ENCODE data around the gene NFYA.

Gene NFYA

GRCh38 chr6:41045664-41046063 lies 27.1 kb upstream of the NFYA start:
- no peak for DNase-seq
- intact Hi-C loops (cut with DNase I): no loop called here

GRCh38 chr6:41046084-41046483 lies 26.7 kb upstream of the NFYA start:
- intact Hi-C loops (cut with DNase I): no loop called here
- no peak for DNase-seq

- intact Hi-C loops (cut with DNase I): no loop called here
- DNase-seq: no peak
These were observed 25.5 kb upstream of the NFYA start for GRCh38 chr6:41047306-41047705.

GRCh38 chr6:41047745-41048732 lies 24.7 kb upstream of the NFYA start:
- intact Hi-C loops (cut with DNase I): no loop called here

GRCh38 chr6:41049521-41049920 lies 23.3 kb upstream of the NFYA start:
- intact Hi-C loops (cut with DNase I): no loop called here

More at GRCh38 chr6:41047745-41048732, 24.7 kb upstream of the NFYA start:
- DNase-seq: no peak

GRCh38 chr6:41049955-41050354 lies 22.8 kb upstream of the NFYA start:
- intact Hi-C loops (cut with DNase I): no loop called here
- no peak for DNase-seq

More at GRCh38 chr6:41049521-41049920, 23.3 kb upstream of the NFYA start:
- DNase-seq: no peak

- intact Hi-C loops (cut with DNase I): no loop called here
- no peak for DNase-seq
These were observed 22.2 kb upstream of the NFYA start for GRCh38 chr6:41050536-41050935.

GRCh38 chr6:41051873-41052272 lies 20.9 kb upstream of the NFYA start:
- no peak for DNase-seq
- intact Hi-C loops (cut with DNase I): no loop called here

GRCh38 chr6:41053041-41053440 lies 19.7 kb upstream of the NFYA start, which contains the start of gene APOBEC2:
TSS of gene APOBEC2 (plus strand) at chr6:41053202. CDS start at chr6:41053348, 146 bp downstream.
- intact Hi-C loops (cut with DNase I): no loop called here
- DNase-seq: no peak

GRCh38 chr6:41054511-41054910 lies 18.3 kb upstream of the NFYA start:
- intact Hi-C loops (cut with DNase I): no loop called here

GRCh38 chr6:41055149-41055548 lies 17.6 kb upstream of the NFYA start:
- intact Hi-C loops (cut with DNase I): no loop called here
- no peak for DNase-seq

More at GRCh38 chr6:41054511-41054910, 18.3 kb upstream of the NFYA start:
- no peak for DNase-seq

- intact Hi-C loops (cut with DNase I): no loop called here
- DNase-seq: no peak
These were observed 15.8 kb upstream of the NFYA start for GRCh38 chr6:41056768-41057490.

GRCh38 chr6:41058783-41059181 lies 14.0 kb upstream of the NFYA start:
- intact Hi-C loops (cut with DNase I): no loop called here
- DNase-seq: no peak

- intact Hi-C loops (cut with DNase I): no loop called here
These were observed 13.2 kb upstream of the NFYA start for GRCh38 chr6:41059556-41059955.

GRCh38 chr6:41061196-41061726 lies 11.5 kb upstream of the NFYA start:
- no peak for DNase-seq
- intact Hi-C loops (cut with DNase I): loop anchor here (10.0 kb wide), 2 partner anchors 1696 to 1946 kb away; partner anchors contain the start of gene SAYSD1

More at GRCh38 chr6:41059556-41059955, 13.2 kb upstream of the NFYA start:
- no peak for DNase-seq

- no peak for DNase-seq
- intact Hi-C loops (cut with DNase I): loop anchor here (10.0 kb wide), 2 partner anchors 1697 to 1947 kb away; partner anchors contain the start of gene SAYSD1
These were observed 10.7 kb upstream of the NFYA start for GRCh38 chr6:41062056-41062455.

GRCh38 chr6:41063884-41064285 lies 8.9 kb upstream of the NFYA start:
- intact Hi-C loops (cut with DNase I): loop anchor here (10.0 kb wide), 2 partner anchors 1699 to 1949 kb away; partner anchors contain the start of gene SAYSD1
- no peak for DNase-seq

- DNase-seq: no peak
- intact Hi-C loops (cut with DNase I): loop anchor here (10.0 kb wide), 2 partner anchors 1700 to 1950 kb away; partner anchors contain the start of gene SAYSD1
These were observed 7.9 kb upstream of the NFYA start for GRCh38 chr6:41064841-41065240.

- intact Hi-C loops (cut with DNase I): loop anchor here (2.0 to 10.0 kb wide), 3 partner anchors 59 to 1951 kb away; partner anchors contain the start of gene SAYSD1
- DNase-seq: no peak
These were observed 7.2 kb upstream of the NFYA start for GRCh38 chr6:41065550-41066026.

- peak in 9 of 10 donors; percentile 39 to 90 (median 73) for DNase-seq
- intact Hi-C loops (cut with DNase I): loop anchor here (2.0 to 10.0 kb wide), 3 partner anchors 60 to 1952 kb away; partner anchors contain the start of gene SAYSD1
These were observed 5.9 kb upstream of the NFYA start for GRCh38 chr6:41066867-41067304.
